K562 (cell line): ENCODE data around the gene MTPN. TPM values are rescaled to one million over a fixed set of nuclear protein-coding genes. Genes with fewer than 3 reads are reported as not detected.
A peak's percentile ranks its signal among the peaks of the same experiment; 100 is the strongest.

ENCODE experiments used
- ATAC-seq: fragments of 200-7000 bp; cut with Tn5 transposase; 3 replicates; pipeline ENCODE4 v1.9.1; 2020; ENCODE audit warnings: moderate library complexity
- BruUV-seq: library from RNA; stranded (reverse); fragments of 400-500 nt; replicated peaks from 2 replicates; lab custom pipeline; 2021; lab: Mats Ljungman, UMichigan
- CTCF ChIA-PET: fragments of 300-600 bp; formaldehyde crosslinking; extraction: SDS; loops from one replicate; lab custom pipeline; 2021; ENCODE audit warnings: low intra/inter-chr PET ratio; lab: Yijun Ruan, JAX
- POLR2A ChIA-PET: fragments of 300-600, 350-650 bp; sonication (Branson Sonifier 250); formaldehyde crosslinking; extraction: SDS; loops from one replicate; lab custom pipeline; 2021; ENCODE audit warnings: antibody characterized with exemption, inconsistent platforms; lab: Yijun Ruan, JAX
- DNase-seq, 4 experiments: peaks; one replicate each; pipeline versions ENCODE4 v3.0.0 to v3.0.0-alpha.2; 2011 to 2018; ENCODE audit warnings: low spot score in 3 of 4, mixed read lengths in 3 of 4; ENCODE audit errors: extremely low read depth in 1 of 4
- FAIRE-seq: peaks from 2 replicates; lab custom pipeline; 2011; peaks lifted over from hg19 to GRCh38; lab: Jason Lieb, UNC
- H2AFZ ChIP-seq: 2 replicates; pipeline ENCODE4 v1.6.0; 2011; ENCODE audit warnings: low read depth, low read length, control low read depth, inconsistent platforms
- H3K27ac ChIP-seq: fragments of 200-600 bp; 3 replicates; pipeline ENCODE4 v1.8.0; 2011; ENCODE audit warnings: low read depth, mild to moderate bottlenecking, control low read depth, inconsistent platforms, low read length, moderate library complexity, mixed read lengths; ENCODE audit errors: extremely low read depth
- H3K27me3 ChIP-seq, 2 experiments: fragments of 300-600 bp in 1 of 2; 2 replicates in 1 of 2; 3 replicates in 1 of 2; pipeline versions ENCODE4 v1.6.0 to v1.8.0; 2011; ENCODE audit warnings: inconsistent platforms in 2 of 2, low read length in 2 of 2, mild to moderate bottlenecking in 1 of 2, mixed read lengths in 1 of 2, moderate library complexity in 1 of 2; ENCODE audit not compliant: control insufficient read depth in 2 of 2, insufficient read depth in 2 of 2
- H3K36me3 ChIP-seq: fragments of 300-600 bp; 3 replicates; pipeline ENCODE4 v1.8.0; 2011; ENCODE audit warnings: mild to moderate bottlenecking, low read length, inconsistent platforms; ENCODE audit not compliant: control insufficient read depth, insufficient read depth
- H3K4me1 ChIP-seq, 2 experiments: fragments of 200-600 bp in 1 of 2; replicated peaks in 1 of 2; 2 replicates in 1 of 2; 3 replicates in 1 of 2; pipeline versions ENCODE4 v1.5.1 to v1.8.0; 2011; ENCODE audit warnings: inconsistent platforms in 2 of 2, low read length in 2 of 2, mild to moderate bottlenecking in 1 of 2, mixed read lengths in 1 of 2, moderate library complexity in 1 of 2; ENCODE audit not compliant: control insufficient read depth in 2 of 2, insufficient read depth in 2 of 2
- H3K4me2 ChIP-seq: 2 replicates; pipeline ENCODE4 v1.6.1; 2011; ENCODE audit warnings: low read length, control low read depth, inconsistent platforms, mixed read lengths; ENCODE audit not compliant: insufficient read depth
- H3K4me3 ChIP-seq: fragments of 200-600 bp; sonication (generic), shearing (Covaris generic); 2 replicates; pipeline ENCODE4 v1.5.1; 2016; ENCODE audit warnings: control low read depth, inconsistent platforms
- H3K79me2 ChIP-seq: fragments of 200-600 bp; 3 replicates; pipeline ENCODE4 v1.8.0; 2011; ENCODE audit warnings: low read length, inconsistent platforms; ENCODE audit not compliant: control insufficient read depth, insufficient read depth
- H3K9ac ChIP-seq, 2 experiments: 2 replicates each; pipeline versions ENCODE4 v1.6.0 to v1.6.1; 2011; ENCODE audit warnings: low read depth in 2 of 2, low read length in 2 of 2, control low read depth in 1 of 2, inconsistent platforms in 1 of 2, mild to moderate bottlenecking in 1 of 2, mixed read lengths in 1 of 2; ENCODE audit not compliant: insufficient read depth in 1 of 2
- H3K9me1 ChIP-seq: one replicate; pipeline ENCODE4 v1.6.0; 2011; ENCODE audit warnings: inconsistent platforms, mild to moderate bottlenecking, low read length, moderate library complexity; ENCODE audit not compliant: control insufficient read depth, insufficient read depth
- H3K9me3 ChIP-seq: replicated peaks from 2 replicates; pipeline ENCODE4 v1.5.1; 2011; ENCODE audit warnings: low read depth, low read length, inconsistent platforms; ENCODE audit not compliant: control insufficient read depth, insufficient read depth
- H4K20me1 ChIP-seq: replicated peaks from 2 replicates; pipeline ENCODE4 v1.6.1; 2011; ENCODE audit warnings: low read length, inconsistent platforms, mixed read lengths; ENCODE audit not compliant: control insufficient read depth, insufficient read depth
- COPS2 ChIP-seq: fragments of 450-650 bp; conservative IDR thresholded peaks from 2 replicates; pipeline ENCODE4 v1.6.1; 2016; ENCODE audit warnings: mild to moderate bottlenecking, moderate library complexity
- ETV6 ChIP-seq, 3 experiments: fragments of 150-350 bp in 1 of 3; sonication (generic) in 1 of 3; formaldehyde crosslinking in 1 of 3; IDR thresholded peaks; 2 replicates each; pipeline versions ENCODE4 v1.6.1 to v1.8.0; 2014 to 2022; ENCODE audit warnings: borderline replicate concordance in 2 of 3, low read depth in 2 of 3, antibody characterized with exemption in 1 of 3, low read length in 1 of 3, mild to moderate bottlenecking in 1 of 3, missing genetic modification reagents in 1 of 3
- FOSL1 ChIP-seq: fragments of 200-800 bp; sonication (Bioruptor generic); conservative IDR thresholded peaks from 2 replicates; pipeline ENCODE4 v1.6.1; 2016; ENCODE audit warnings: missing genetic modification characterization, missing compliant biosample characterization
- HDAC3 ChIP-seq: fragments of 450-650 bp; IDR thresholded peaks from 2 replicates; pipeline ENCODE4 v1.6.1; 2018; ENCODE audit warnings: borderline replicate concordance, mild to moderate bottlenecking, moderate library complexity; ENCODE audit not compliant: partially characterized antibody
- MAZ ChIP-seq, 2 experiments: fragments of 450-650 bp in 1 of 2; sonication (generic) in 1 of 2; formaldehyde crosslinking; IDR thresholded peaks in 1 of 2; conservative IDR thresholded peaks in 1 of 2; 2 replicates each; pipeline versions ENCODE4 v1.4.0 to v1.5.0; 2020; ENCODE audit warnings: mild to moderate bottlenecking in 1 of 2, missing genetic modification reagents in 1 of 2
- NONO ChIP-seq, 2 experiments: fragments of 200-400 bp in 1 of 2; fragments of 450-650 bp in 1 of 2; formaldehyde crosslinking in 1 of 2; IDR thresholded peaks; 2 replicates each; pipeline ENCODE4 v1.6.1; 2017; ENCODE audit warnings: low read depth in 2 of 2, mild to moderate bottlenecking in 2 of 2, moderate library complexity in 2 of 2, low read length in 1 of 2
- RBM25 ChIP-seq: fragments of 200-400 bp; formaldehyde crosslinking; IDR thresholded peaks from 2 replicates; pipeline ENCODE4 v1.6.1; 2018; ENCODE audit warnings: low read length, low read depth, moderate library complexity; ENCODE audit not compliant: severe bottlenecking
- SIN3A ChIP-seq, 2 experiments: fragments of 150-350 bp in 1 of 2; IDR thresholded peaks; 2 replicates each; pipeline ENCODE4 v1.6.1; 2011 to 2016; ENCODE audit warnings: borderline replicate concordance in 2 of 2, low read depth in 2 of 2, low read length in 2 of 2, mild to moderate bottlenecking in 2 of 2, moderate library complexity in 2 of 2; ENCODE audit not compliant: control insufficient read depth in 1 of 2
- SMC3 ChIP-seq: conservative IDR thresholded peaks from 2 replicates; pipeline ENCODE4 v1.6.1; 2011; ENCODE audit warnings: low read depth, low read length, improper control_type of control experiment; ENCODE audit not compliant: insufficient read depth
- ZC3H8 ChIP-seq: fragments of 450-650 bp; IDR thresholded peaks from 2 replicates; pipeline ENCODE4 v1.6.1; 2017
- ZNF121 ChIP-seq: sonication (generic); formaldehyde crosslinking; conservative IDR thresholded peaks from 2 replicates; pipeline ENCODE4 v1.8.0; 2022; ENCODE audit warnings: missing genetic modification reagents
- ZNF408 ChIP-seq: fragments of 250-450 bp; sonication (Bioruptor Pico); IDR thresholded peaks from 2 replicates; pipeline ENCODE4 v1.4.0; 2020; ENCODE audit warnings: low read depth, mild to moderate bottlenecking, moderate library complexity
- ZNF444 ChIP-seq: fragments of 250-450 bp; sonication (Bioruptor Pico); IDR thresholded peaks from 2 replicates; pipeline ENCODE4 v1.4.0; 2020; ENCODE audit warnings: mild to moderate bottlenecking, moderate library complexity
- WGBS: fragments of 100-300 bp; shearing (Covaris generic); methylation state at CpG from one replicate; pipeline ENCODE4 v1.1.6; 2016; ENCODE audit warnings: low coverage, mixed read lengths; ENCODE audit not compliant: insufficient coverage; ENCODE audit errors: missing lambda C conversion rate; 5-methylcytosine and 5-hydroxymethylcytosine counted together
- in situ Hi-C: fragments of 300-500 bp; cut with MboI; formaldehyde crosslinking; loops from 4 replicates; pipeline ENCODE4 v1.15.0; 2018; ENCODE audit warnings: inconsistent platforms, mixed read lengths
- intact Hi-C: fragments of 100-400 bp; cut with micrococcal nuclease; formaldehyde crosslinking; loops from 2 replicates; pipeline ENCODE4 v1.14.2; 2022
- polyA plus RNA-seq, 8 experiments: library from polyadenylated mRNA; depleted of rRNA in 4 of 8; stranded (reverse) in 5 of 8; unstranded in 3 of 8; fragments of >200 nt; fragmentation: Nextera tagmentation in 2 of 8; fragmentation: Illumina TruSeq in 1 of 8; extraction: Ambion mirVana in 2 of 8; extraction: Trizol in 1 of 8; gene quantifications; 2 replicates each; pipeline versions ENCODE4 v1.2.1 to v1.2.3, GENCODE V29; 2011 to 2014; ENCODE audit warnings: inconsistent platforms in 1 of 8, missing spikeins in 1 of 8
- total RNA-seq, 7 experiments: library from RNA; depleted of rRNA in 6 of 7; stranded (reverse); fragments of >200 nt in 6 of 7; fragmentation: Illumina TruSeq in 2 of 7; extraction: Trizol in 2 of 7; gene quantifications; 2 replicates each; pipeline versions ENCODE4 v1.2.1 to v1.2.3, GENCODE V29; 2011 to 2021; ENCODE audit warnings: low replicate concordance in 1 of 7
- TF ChIP-seq, protein P1 (sequence below): sonication (generic); IDR thresholded peaks from 2 replicates; pipeline ENCODE4 v1.6.1; 2016
- TF ChIP-seq, protein P2 (sequence below), 3 experiments: fragments of 200-800 bp in 1 of 3; fragments of 250-450 bp in 1 of 3; fragments of 450-650 bp in 1 of 3; sonication (Bioruptor Pico) in 1 of 3; sonication (Bioruptor generic) in 1 of 3; formaldehyde crosslinking in 1 of 3; IDR thresholded peaks; 2 replicates each; pipeline versions ENCODE4 v1.6.1 to v1.8.0; 2016 to 2022; ENCODE audit warnings: mild to moderate bottlenecking in 2 of 3, missing genetic modification characterization in 2 of 3, missing compliant biosample characterization in 1 of 3, moderate library complexity in 1 of 3

Gene MTPN
- total and polyA plus RNA-seq, 9 of the 15 experiments (the other 6 are each of a cell fraction or from before 2014, with no cell fraction given): 68.5 to 261 (median 156) TPM

DNA sequence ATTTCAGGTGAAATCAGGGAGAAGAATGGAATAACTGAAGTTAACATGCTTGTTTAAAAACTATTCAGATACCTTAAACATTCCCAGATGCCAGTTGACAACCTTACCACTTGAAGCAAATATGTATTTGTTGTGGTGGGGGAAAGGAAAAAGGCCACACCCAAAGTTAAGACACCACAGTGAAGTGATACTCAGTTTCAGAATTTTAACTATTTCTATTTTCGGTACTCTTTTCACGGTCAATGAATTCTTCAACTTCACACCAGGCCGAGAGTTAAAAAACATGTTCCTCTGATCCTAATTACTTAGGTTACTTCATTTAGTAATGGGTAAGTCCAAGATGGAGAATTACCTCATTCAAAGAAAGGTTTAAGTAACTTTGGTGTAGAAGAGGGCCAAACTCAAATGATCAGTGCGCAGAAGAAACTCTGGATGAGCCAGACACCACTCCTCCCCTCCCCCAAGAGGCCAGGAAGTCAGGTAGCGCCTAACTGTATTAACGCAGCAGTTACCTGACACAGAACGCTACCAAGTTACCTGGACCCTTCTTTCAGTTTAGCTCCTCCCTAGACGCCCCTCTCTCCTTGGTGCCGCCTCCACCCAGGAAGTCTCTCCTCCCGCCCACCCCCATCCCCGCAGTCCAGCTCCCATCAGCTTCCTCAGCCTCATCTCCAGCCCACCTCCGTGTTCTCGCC, 700 bp downstream of the MTPN start:
- H3K27me3 ChIP-seq: no peaks in the 10 kb centered on the region
- peaks cover 41% of the 10 kb centered on the region for H3K36me3 ChIP-seq
- in situ Hi-C loops (no loop called here), intact Hi-C loops (loop anchor here (10.0 kb wide), 1 partner anchor 52 kb away; no protein-coding TSS in a partner anchor)
- H3K79me2 ChIP-seq: peaks cover 58% of the 10 kb centered on the region
- DNase-seq: peak; percentile 66 to 70 (median 67)
- peak overlapping the region; percentile 83 for H3K4me3 ChIP-seq
- peak overlapping the region; percentile 78 for H3K27ac ChIP-seq
- POLR2A ChIA-PET: interaction anchor here (0.6 to 2.4 kb wide), 2 partner anchors 10 to 39 kb away, joined by 3 to 13 read pairs; no protein-coding TSS in a partner anchor
- BruUV-seq: TSS peak; percentile 42
- H3K4me1 ChIP-seq: peaks cover 12 to 61% of the 10 kb centered on the region in 2 experiments
- H4K20me1 ChIP-seq: no peaks in the 10 kb centered on the region
- no peak for FAIRE-seq
- CTCF ChIA-PET: no interaction called here
- peak; percentile 55 for ATAC-seq
- H3K4me2 ChIP-seq: peak overlapping the region; percentile 93
- peak overlapping the region; percentile 86 for H2AFZ ChIP-seq
- 0% methylated on average over 11 of the region's 13 CpGs for WGBS
- peak overlapping the region; percentile 82 to 95 for H3K9ac ChIP-seq
- peaks cover 4% of the 10 kb centered on the region for H3K9me1 ChIP-seq
- H3K9me3 ChIP-seq: no peaks in the 10 kb centered on the region
- TF ChIP-seq ETV6 (IDR thresholded peaks at IDR 0.05; ENCODE audit: borderline replicate concordance in 1 of 2, low read depth in 2 of 2, low read length in 1 of 2): no peak
- TF ChIP-seq ETV6 (CRISPR knock-in tag; IDR thresholded peaks at IDR 0.05; ENCODE audit: borderline replicate concordance): no peak
- TF ChIP-seq ZNF121: no peak
- TF ChIP-seq RBM25: no peak
- no peak for TF ChIP-seq MAZ (CRISPR knock-in tag; conservative IDR thresholded peaks at IDR 0.05 in 1 of 2, IDR thresholded peaks at IDR 0.05 in 1 of 2)
- TF ChIP-seq SIN3A (IDR thresholded peaks at IDR 0.05; ENCODE audit: borderline replicate concordance in 2 of 2, control insufficient read depth in 1 of 2, low read depth in 2 of 2, low read length in 2 of 2): peak; percentile 44 to 59; a peak in 1 of 4 replicates
- TF ChIP-seq, protein P1, sequence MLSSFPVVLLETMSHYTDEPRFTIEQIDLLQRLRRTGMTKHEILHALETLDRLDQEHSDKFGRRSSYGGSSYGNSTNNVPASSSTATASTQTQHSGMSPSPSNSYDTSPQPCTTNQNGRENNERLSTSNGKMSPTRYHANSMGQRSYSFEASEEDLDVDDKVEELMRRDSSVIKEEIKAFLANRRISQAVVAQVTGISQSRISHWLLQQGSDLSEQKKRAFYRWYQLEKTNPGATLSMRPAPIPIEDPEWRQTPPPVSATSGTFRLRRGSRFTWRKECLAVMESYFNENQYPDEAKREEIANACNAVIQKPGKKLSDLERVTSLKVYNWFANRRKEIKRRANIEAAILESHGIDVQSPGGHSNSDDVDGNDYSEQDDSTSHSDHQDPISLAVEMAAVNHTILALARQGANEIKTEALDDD: 0 out of 2 replicates have a peak, but pooled peaks have one; percentile 30
- no peak for TF ChIP-seq SMC3
- no peak for TF ChIP-seq COPS2
- no peak for TF ChIP-seq ZC3H8
- no peak; the same call in 1 of the 2 replicates for TF ChIP-seq FOSL1 (tag)
- TF ChIP-seq HDAC3: peak; percentile 4
- TF ChIP-seq ZNF408 (CRISPR knock-in tag): no peak
- TF ChIP-seq NONO (IDR thresholded peaks at IDR 0.05; ENCODE audit: low read depth in 2 of 2, low read length in 1 of 2): no peak
- TF ChIP-seq, protein P2, sequence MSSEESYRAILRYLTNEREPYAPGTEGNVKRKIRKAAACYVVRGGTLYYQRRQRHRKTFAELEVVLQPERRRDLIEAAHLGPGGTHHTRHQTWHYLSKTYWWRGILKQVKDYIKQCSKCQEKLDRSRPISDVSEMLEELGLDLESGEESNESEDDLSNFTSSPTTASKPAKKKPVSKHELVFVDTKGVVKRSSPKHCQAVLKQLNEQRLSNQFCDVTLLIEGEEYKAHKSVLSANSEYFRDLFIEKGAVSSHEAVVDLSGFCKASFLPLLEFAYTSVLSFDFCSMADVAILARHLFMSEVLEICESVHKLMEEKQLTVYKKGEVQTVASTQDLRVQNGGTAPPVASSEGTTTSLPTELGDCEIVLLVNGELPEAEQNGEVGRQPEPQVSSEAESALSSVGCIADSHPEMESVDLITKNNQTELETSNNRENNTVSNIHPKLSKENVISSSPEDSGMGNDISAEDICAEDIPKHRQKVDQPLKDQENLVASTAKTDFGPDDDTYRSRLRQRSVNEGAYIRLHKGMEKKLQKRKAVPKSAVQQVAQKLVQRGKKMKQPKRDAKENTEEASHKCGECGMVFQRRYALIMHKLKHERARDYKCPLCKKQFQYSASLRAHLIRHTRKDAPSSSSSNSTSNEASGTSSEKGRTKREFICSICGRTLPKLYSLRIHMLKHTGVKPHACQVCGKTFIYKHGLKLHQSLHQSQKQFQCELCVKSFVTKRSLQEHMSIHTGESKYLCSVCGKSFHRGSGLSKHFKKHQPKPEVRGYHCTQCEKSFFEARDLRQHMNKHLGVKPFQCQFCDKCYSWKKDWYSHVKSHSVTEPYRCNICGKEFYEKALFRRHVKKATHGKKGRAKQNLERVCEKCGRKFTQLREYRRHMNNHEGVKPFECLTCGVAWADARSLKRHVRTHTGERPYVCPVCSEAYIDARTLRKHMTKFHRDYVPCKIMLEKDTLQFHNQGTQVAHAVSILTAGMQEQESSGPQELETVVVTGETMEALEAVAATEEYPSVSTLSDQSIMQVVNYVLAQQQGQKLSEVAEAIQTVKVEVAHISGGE (CRISPR knock-in tag; IDR thresholded peaks at IDR 0.05): no peak
- no peak for TF ChIP-seq ZNF444 (CRISPR knock-in tag)
